Vagina (tissue), 2 donors: ENCODE measurements around the gene FGD2.

Source experiments
- CTCF ChIP-seq, 3 experiments: fragments of 450-650 bp in 2 of 3; fragments of 200-600 bp in 1 of 3; sonication (generic) in 1 of 3; IDR thresholded peaks; one replicate each; pipeline ENCODE4 v1.5.1; 2017 to 2019; ENCODE audit warnings: antibody characterized with exemption in 3 of 3, mild to moderate bottlenecking in 2 of 3, moderate library complexity in 2 of 3
- POLR2A ChIP-seq, 2 donors: fragments of 450-650 bp; IDR thresholded peaks; one replicate each; pipeline ENCODE4 v1.6.1; 2017; ENCODE audit warnings: antibody characterized with exemption in 2 of 2, mild to moderate bottlenecking in 2 of 2, moderate library complexity in 2 of 2
- POLR2AphosphoS5 ChIP-seq, 2 donors: sonication (generic); formaldehyde crosslinking; IDR thresholded peaks; one replicate each; pipeline ENCODE4 v1.9.0; 2017; ENCODE audit warnings: antibody characterized with exemption in 2 of 2, mild to moderate bottlenecking in 2 of 2, low read depth in 1 of 2; ENCODE audit not compliant: insufficient read depth in 1 of 2

DNA sequence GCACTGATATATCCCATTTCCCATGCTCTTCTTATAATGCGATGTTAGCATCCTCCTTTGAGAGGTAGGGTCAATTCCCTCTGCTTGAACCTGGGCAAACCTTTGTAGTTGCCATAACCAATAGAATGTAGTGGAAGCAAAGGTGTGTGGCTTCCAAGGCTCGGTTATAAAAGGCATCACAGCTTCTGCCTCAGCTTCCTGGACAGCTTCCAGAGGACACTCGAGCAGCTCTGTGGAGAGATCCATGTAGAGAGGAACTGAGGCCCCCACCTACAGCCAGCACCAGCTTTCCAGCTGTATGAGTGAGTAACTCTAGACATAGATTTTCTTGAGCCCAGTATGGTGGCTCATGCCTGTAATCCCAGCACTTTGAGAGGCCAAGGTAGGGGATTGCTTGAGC, 36.7 kb downstream of the FGD2 start:
- TF ChIP-seq CTCF (IDR thresholded peaks at IDR 0.05) (no peak), POLR2A (IDR thresholded peaks at IDR 0.05) (no peak), POLR2AphosphoS5 (IDR thresholded peaks at IDR 0.05; ENCODE audit: insufficient read depth in 1 of 2, low read depth in 1 of 2) (no peak)
